Kidney (tissue), 14 donors: Measurements from ENCODE around the gene MLX. TPM values are rescaled to one million over a fixed set of nuclear protein-coding genes. Genes with fewer than 3 reads are reported as not detected.

Source experiments
- DNase-seq, 5 donors: peaks; one replicate each; pipeline ENCODE4 v3.0.0-alpha.2; 2013 to 2020
- FAIRE-seq: peaks from 2 replicates; lab custom pipeline; 2012; peaks lifted over from hg19 to GRCh38; lab: Jason Lieb, UNC
- H3K27ac ChIP-seq, 2 donors: one replicate each; pipeline ENCODE4 v1.7.0; 2013; ENCODE audit warnings: low read depth in 2 of 2, low read length in 2 of 2, inconsistent platforms in 1 of 2
- H3K27me3 ChIP-seq: one replicate; pipeline ENCODE4 v1.7.1; 2013; ENCODE audit warnings: low read length, inconsistent platforms; ENCODE audit not compliant: control insufficient read depth, insufficient read depth
- H3K36me3 ChIP-seq, 3 donors: one replicate each; pipeline versions ENCODE4 v1.7.0 to v1.7.1; 2013; ENCODE audit warnings: low read length in 3 of 3, control low read depth in 1 of 3, inconsistent platforms in 1 of 3; ENCODE audit not compliant: insufficient read depth in 3 of 3, control insufficient read depth in 2 of 3
- H3K4me1 ChIP-seq, 3 donors: one replicate each; pipeline versions ENCODE4 v1.7.0 to v1.7.1; 2013; ENCODE audit warnings: low read length in 3 of 3, inconsistent platforms in 1 of 3, low read depth in 1 of 3; ENCODE audit not compliant: control insufficient read depth in 2 of 3, insufficient read depth in 2 of 3
- H3K4me3 ChIP-seq, 3 donors: one replicate each; pipeline versions ENCODE4 v1.7.0 to v1.8.1; 2013; ENCODE audit warnings: low read length in 3 of 3, control low read depth in 1 of 3, inconsistent platforms in 1 of 3
- H3K9ac ChIP-seq, 3 donors: one replicate each; pipeline versions ENCODE4 v1.7.0 to v1.7.1; 2013; ENCODE audit warnings: low read length in 3 of 3, control low read depth in 1 of 3, inconsistent platforms in 1 of 3
- H3K9me3 ChIP-seq, 3 donors: one replicate each; pipeline versions ENCODE4 v1.7.0 to v1.7.1; 2013; ENCODE audit warnings: low read length in 3 of 3, control low read depth in 1 of 3, inconsistent platforms in 1 of 3; ENCODE audit not compliant: control insufficient read depth in 2 of 3, insufficient read depth in 1 of 3
- intact Hi-C: fragments of 100-400 bp; cut with DNase I; formaldehyde crosslinking; loops from one replicate; pipeline ENCODE4 v1.11.1; 2022
- polyA plus RNA-seq: library from polyadenylated mRNA; stranded (reverse); fragments of 350-450 nt; fragmentation: Illumina TruSeq; extraction: RNeasy Lipid Tissue Mini Kit (QIAGEN cat#74804); gene quantifications from one replicate; pipeline ENCODE4 v1.2.3, GENCODE V29; 2014; ENCODE audit warnings: low read depth, low replicate concordance; ENCODE audit not compliant: insufficient read depth
- total RNA-seq: library from RNA; stranded (reverse); fragmentation: NEBNext Ultra II Directional; extraction: Animal tissue kit (Norgen Biotek cat#: 25700); gene quantifications from one replicate; pipeline ENCODE4 v1.2.1, GENCODE V29; 2021
- TF ChIP-seq, protein P1 (sequence below): IDR thresholded peaks from 3 replicates; pipeline ENCODE4 v1.5.1; 2012; ENCODE audit warnings: mild to moderate bottlenecking, moderate library complexity, borderline replicate concordance; ENCODE audit not compliant: insufficient read depth; ENCODE audit errors: extremely low read depth
- donor health status: control.
- donor health status: control.
- donor health status: control.
- donor health status: control.
- donor health status: control.
- donor health status: DM: yes; HTN: yes; CAD: no.
- donor health status: Normal renal cell carcinoma (clear cell type).

Gene MLX
- total and polyA plus RNA-seq, 2 donors from 2014 or later, result 38.7 to 41.0 TPM

DNA sequence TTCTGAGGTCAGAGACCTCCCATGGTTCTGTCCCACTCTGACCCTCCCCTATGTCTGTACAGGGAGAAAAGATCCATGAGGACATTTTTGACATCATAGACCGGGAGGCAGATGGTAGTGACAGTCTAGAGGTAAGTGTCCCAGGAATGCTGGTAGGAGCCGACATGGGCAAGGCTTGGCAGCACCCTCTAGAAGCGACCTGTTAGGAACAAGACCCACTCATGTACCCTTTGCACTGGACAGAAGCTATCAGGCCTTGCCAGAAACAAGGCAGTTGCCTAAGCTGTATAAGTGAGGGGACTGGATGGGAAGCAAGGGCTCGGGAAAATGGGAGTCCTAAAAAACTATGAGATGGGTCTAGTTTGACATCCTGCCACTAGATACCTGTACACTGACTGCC, 45.1 kb downstream of the MLX start:
- DNase-seq (no peak), FAIRE-seq (no peak)
- intact Hi-C loops, result no loop called here
- no peak overlapping the region for H3K9ac ChIP-seq
- no peak overlapping the region for H3K4me3 ChIP-seq
- TF ChIP-seq, protein P1, sequence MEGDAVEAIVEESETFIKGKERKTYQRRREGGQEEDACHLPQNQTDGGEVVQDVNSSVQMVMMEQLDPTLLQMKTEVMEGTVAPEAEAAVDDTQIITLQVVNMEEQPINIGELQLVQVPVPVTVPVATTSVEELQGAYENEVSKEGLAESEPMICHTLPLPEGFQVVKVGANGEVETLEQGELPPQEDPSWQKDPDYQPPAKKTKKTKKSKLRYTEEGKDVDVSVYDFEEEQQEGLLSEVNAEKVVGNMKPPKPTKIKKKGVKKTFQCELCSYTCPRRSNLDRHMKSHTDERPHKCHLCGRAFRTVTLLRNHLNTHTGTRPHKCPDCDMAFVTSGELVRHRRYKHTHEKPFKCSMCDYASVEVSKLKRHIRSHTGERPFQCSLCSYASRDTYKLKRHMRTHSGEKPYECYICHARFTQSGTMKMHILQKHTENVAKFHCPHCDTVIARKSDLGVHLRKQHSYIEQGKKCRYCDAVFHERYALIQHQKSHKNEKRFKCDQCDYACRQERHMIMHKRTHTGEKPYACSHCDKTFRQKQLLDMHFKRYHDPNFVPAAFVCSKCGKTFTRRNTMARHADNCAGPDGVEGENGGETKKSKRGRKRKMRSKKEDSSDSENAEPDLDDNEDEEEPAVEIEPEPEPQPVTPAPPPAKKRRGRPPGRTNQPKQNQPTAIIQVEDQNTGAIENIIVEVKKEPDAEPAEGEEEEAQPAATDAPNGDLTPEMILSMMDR, result no peak
- no peaks in the 10 kb centered on the region for H3K27me3 ChIP-seq
- H3K9me3 ChIP-seq, result no peaks in the 10 kb centered on the region
- peaks cover 2 to 25% (median 19%) of the 10 kb centered on the region in 3 donors for H3K36me3 ChIP-seq
- H3K4me1 ChIP-seq, result peaks cover 0 to 8% (median 6%) of the 10 kb centered on the region in 3 donors
- H3K27ac ChIP-seq, result no peak overlapping the region

DNA sequence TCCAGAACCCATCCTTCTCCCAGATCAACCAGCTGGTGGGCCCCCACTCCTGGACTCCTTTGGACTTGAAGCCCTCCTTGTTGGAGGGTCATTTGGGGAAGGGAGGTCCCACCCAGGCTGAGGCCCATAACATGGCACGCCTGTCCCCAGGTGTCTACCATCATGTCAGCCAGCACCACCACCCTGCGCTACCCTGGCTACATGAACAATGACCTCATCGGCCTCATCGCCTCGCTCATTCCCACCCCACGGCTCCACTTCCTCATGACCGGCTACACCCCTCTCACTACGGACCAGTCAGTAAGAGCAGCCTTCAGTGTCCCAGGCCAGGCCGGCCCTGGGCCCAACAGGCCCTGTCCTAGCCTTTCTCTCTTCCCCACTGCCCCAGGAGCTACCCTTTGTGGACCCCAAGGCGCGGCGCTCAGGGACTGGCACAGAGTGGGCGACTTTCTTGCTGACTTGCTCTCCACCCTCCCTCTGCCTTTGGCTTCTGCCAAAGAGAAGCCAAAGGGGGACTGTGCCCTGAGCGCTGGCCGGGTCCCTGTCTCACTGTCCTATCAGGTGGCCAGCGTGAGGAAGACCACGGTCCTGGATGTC, 46.9 kb downstream of the MLX start:
- intact Hi-C loops, result no loop called here
- no peak for FAIRE-seq
- Histone ChIP-seq H3K9me3 (no peaks in the 10 kb centered on the region), H3K36me3 (peaks cover 2 to 25% (median 19%) of the 10 kb centered on the region in 3 donors), H3K27me3 (no peaks in the 10 kb centered on the region), H3K9ac (no peak overlapping the region), H3K27ac (no peak overlapping the region), H3K4me1 (peaks cover 0 to 2% (median 0%) of the 10 kb centered on the region in 3 donors), H3K4me3 (no peak overlapping the region)
- peak in 1 of 5 donors; percentile 71 for DNase-seq
- TF ChIP-seq, protein P1, result no peak

DNA sequence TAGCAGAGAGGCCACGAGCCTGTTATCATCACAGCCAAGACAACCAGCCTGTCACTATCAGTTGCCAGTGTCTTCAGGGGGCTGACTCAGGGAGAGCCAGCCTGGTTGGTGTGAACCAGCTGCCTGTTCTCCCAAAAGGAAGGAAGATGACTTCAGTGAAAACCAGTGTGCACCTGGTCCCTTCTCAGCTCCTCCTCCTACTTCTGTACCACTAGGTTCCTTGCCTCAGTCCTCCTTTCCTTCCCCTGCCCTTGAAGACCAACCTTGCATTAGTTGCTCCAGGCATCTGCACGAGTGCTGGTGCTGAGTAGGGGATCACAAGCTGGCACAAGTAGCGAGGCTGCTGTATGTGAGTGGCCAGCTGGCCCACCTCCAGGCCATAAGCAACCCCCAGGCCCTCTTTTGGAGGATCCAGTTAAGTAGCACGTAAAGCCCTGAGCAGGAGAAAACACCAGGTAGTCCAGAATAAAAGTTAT, 51.1 kb downstream of the MLX start:
- Histone ChIP-seq H3K36me3 (peaks cover 2 to 13% (median 11%) of the 10 kb centered on the region in 3 donors), H3K9me3 (no peaks in the 10 kb centered on the region), H3K4me3 (no peak overlapping the region), H3K27me3 (no peaks in the 10 kb centered on the region), H3K27ac (no peak overlapping the region), H3K9ac (no peak overlapping the region), H3K4me1 (no peaks in the 10 kb centered on the region)
- no peak for DNase-seq
- TF ChIP-seq, protein P1, result no peak
- no peak for FAIRE-seq
- intact Hi-C loops, result no loop called here
